Spleen (tissue), 11 donors: Measurements from ENCODE around the gene PDK4. TPM values are rescaled to one million over a fixed set of nuclear protein-coding genes. Genes with fewer than 3 reads are reported as not detected.

ENCODE experiments used
- DNase-seq: peaks from one replicate; pipeline ENCODE4 v3.0.0-alpha.2; 2020
- H3K27ac ChIP-seq, 8 donors: fragments of 200-600 bp; sonication (generic) in 7 of 8; 1 replicate in 4 of 8; 2 replicates in 4 of 8; pipeline versions ENCODE4 v1.5.0 to v1.8.0; 2016 to 2021; ENCODE audit warnings: inconsistent platforms in 4 of 8, mild to moderate bottlenecking in 4 of 8, moderate library complexity in 1 of 8
- H3K27me3 ChIP-seq, 7 donors: fragments of 200-600 bp; sonication (generic) in 6 of 7; replicated peaks in 1 of 7; 1 replicate in 4 of 7; 2 replicates in 3 of 7; pipeline versions ENCODE4 v1.5.0 to v1.8.0; 2016 to 2021; ENCODE audit warnings: inconsistent platforms in 3 of 7, mild to moderate bottlenecking in 1 of 7
- H3K36me3 ChIP-seq, 6 donors: fragments of 200-600 bp; sonication (generic) in 5 of 6; 1 replicate in 4 of 6; 2 replicates in 2 of 6; pipeline versions ENCODE4 v1.5.0 to v1.8.0; 2016 to 2021; ENCODE audit warnings: inconsistent platforms in 2 of 6
- H3K4me1 ChIP-seq, 6 donors: fragments of 200-600 bp; sonication (generic) in 5 of 6; 1 replicate in 3 of 6; 2 replicates in 3 of 6; pipeline versions ENCODE4 v1.5.0 to v1.8.0; 2016 to 2021; ENCODE audit warnings: inconsistent platforms in 3 of 6
- H3K4me3 ChIP-seq, 8 donors: fragments of 200-600 bp; sonication (generic) in 7 of 8; 1 replicate in 4 of 8; 2 replicates in 4 of 8; pipeline versions ENCODE4 v1.5.0 to v1.8.0; 2016 to 2021; ENCODE audit warnings: inconsistent platforms in 4 of 8, mild to moderate bottlenecking in 4 of 8, moderate library complexity in 2 of 8
- H3K9me3 ChIP-seq, 8 donors: fragments of 200-600 bp; sonication (generic) in 7 of 8; 1 replicate in 4 of 8; 2 replicates in 4 of 8; pipeline versions ENCODE4 v1.5.0 to v1.8.0; 2016 to 2021; ENCODE audit warnings: inconsistent platforms in 4 of 8
- POLR2A ChIP-seq, 3 donors: fragments of 450-650 bp; IDR thresholded peaks; one replicate each; pipeline ENCODE4 v1.5.1; 2017; ENCODE audit warnings: antibody characterized with exemption in 3 of 3, mild to moderate bottlenecking in 1 of 3
- POLR2AphosphoS5 ChIP-seq, 3 donors: sonication (generic); formaldehyde crosslinking; IDR thresholded peaks; one replicate each; pipeline ENCODE4 v1.5.1; 2017; ENCODE audit warnings: antibody characterized with exemption in 3 of 3
- WGBS, 5 donors: extraction: QIAGEN DNeasy Blood & Tissue Kit in 3 of 5; methylation state at CpG; one replicate each; pipeline versions ENCODE4 v1.1.5 to v1.1.7; 2013 to 2018; 5-methylcytosine and 5-hydroxymethylcytosine counted together
- intact Hi-C: fragments of 100-400 bp; cut with DNase I; formaldehyde crosslinking; loops from one replicate; pipeline ENCODE4 v1.15.0; 2023; ENCODE audit warnings: low total_unique reads
- polyA plus RNA-seq, 3 donors: library from polyadenylated mRNA; stranded (reverse); fragments of 200-250 nt; gene quantifications; one replicate each; pipeline ENCODE4 v1.2.1, GENCODE V29; 2013
- total RNA-seq, 7 donors: library from RNA; depleted of rRNA in 3 of 7; stranded (reverse); fragments of >200 nt in 3 of 7; fragmentation: NEBNext Ultra II Directional in 4 of 7; extraction: Animal tissue kit (Norgen Biotek cat#: 25700) in 4 of 7; gene quantifications; one replicate each; pipeline versions ENCODE4 v1.1.0 to v1.2.1, GENCODE V29; 2016 to 2021
- TF ChIP-seq, protein P1 (sequence below), 11 experiments: fragments of 200-600 bp in 7 of 11; fragments of 450-650 bp in 4 of 11; sonication (generic) in 4 of 11; IDR thresholded peaks in 8 of 11; conservative IDR thresholded peaks in 3 of 11; 1 replicate in 7 of 11; 2 replicates in 4 of 11; pipeline versions ENCODE4 v1.4.0 to v1.8.0; 2016 to 2021; ENCODE audit warnings: antibody characterized with exemption in 11 of 11, inconsistent platforms in 4 of 11, mild to moderate bottlenecking in 1 of 11
- donor health status: healthy with polysubstance abuse.
- donor health status: DM: no; HTN: no; CAD: no; lungs with moderate emphysema.
- donor health status: DM: no; HTN: no; CAD: no.
- donor health status: Bipolar disorder and iron deficiency.
- donor health status: healthy.
- donor health status: DM: no; HTN: no; CAD: no.
- donor health status: DM: yes; HTN: yes; CAD: no.

PDK4 gene
- total and polyA plus RNA-seq, 10 donors, result 21.1 to 1,055 (median 167) TPM

DNA sequence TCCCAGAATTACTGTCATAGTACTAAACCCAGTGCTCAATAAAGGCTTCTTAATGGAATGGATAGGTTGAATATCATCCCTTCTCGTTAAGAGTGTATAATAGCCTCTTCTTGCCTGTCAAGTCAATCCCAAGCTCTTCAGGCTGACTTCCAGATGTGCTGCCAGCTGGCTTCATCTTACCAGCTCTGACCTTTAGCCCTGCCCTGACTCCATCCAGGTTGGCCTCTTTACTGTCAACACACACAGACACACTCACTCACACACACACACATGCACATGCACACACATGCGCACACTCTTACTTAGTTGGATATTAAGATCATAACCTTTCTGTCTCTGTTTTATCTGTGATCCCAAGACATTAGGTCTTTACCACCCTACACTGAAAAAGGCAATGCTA lies 61.5 kb downstream of the PDK4 start:
- WGBS, 5 donors, result 66 to 86% (median 75%) methylated on average over 2 of the region's 2 CpGs
- H3K27me3 ChIP-seq, result no peaks in the 10 kb centered on the region
- H3K4me3 ChIP-seq, result no peak overlapping the region
- TF ChIP-seq, protein P1, sequence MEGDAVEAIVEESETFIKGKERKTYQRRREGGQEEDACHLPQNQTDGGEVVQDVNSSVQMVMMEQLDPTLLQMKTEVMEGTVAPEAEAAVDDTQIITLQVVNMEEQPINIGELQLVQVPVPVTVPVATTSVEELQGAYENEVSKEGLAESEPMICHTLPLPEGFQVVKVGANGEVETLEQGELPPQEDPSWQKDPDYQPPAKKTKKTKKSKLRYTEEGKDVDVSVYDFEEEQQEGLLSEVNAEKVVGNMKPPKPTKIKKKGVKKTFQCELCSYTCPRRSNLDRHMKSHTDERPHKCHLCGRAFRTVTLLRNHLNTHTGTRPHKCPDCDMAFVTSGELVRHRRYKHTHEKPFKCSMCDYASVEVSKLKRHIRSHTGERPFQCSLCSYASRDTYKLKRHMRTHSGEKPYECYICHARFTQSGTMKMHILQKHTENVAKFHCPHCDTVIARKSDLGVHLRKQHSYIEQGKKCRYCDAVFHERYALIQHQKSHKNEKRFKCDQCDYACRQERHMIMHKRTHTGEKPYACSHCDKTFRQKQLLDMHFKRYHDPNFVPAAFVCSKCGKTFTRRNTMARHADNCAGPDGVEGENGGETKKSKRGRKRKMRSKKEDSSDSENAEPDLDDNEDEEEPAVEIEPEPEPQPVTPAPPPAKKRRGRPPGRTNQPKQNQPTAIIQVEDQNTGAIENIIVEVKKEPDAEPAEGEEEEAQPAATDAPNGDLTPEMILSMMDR (IDR thresholded peaks at IDR 0.05 in 8 of 11, conservative IDR thresholded peaks at IDR 0.05 in 3 of 11), result no peak
- TF ChIP-seq POLR2A (IDR thresholded peaks at IDR 0.05) (no peak), POLR2AphosphoS5 (IDR thresholded peaks at IDR 0.05) (no peak)
- intact Hi-C loops, result no loop called here
- H3K4me1 ChIP-seq, result no peaks in the 10 kb centered on the region
- DNase-seq, result no peak
- H3K9me3 ChIP-seq, result no peaks in the 10 kb centered on the region
- H3K36me3 ChIP-seq, result no peaks in the 10 kb centered on the region
- no peak overlapping the region for H3K27ac ChIP-seq

Other genes starting within 250 kb of the PDK4 start
- 1 to 10 TPM in 3 of 7 donors, under 1 TPM in 2, not detected in 2; 0.60 to 2.1 (median 1.5) TPM for gene PON3, start 200.1 kb downstream of the PDK4 start, total RNA-seq
- gene PON3, start 200.1 kb downstream of the PDK4 start, polyA plus RNA-seq, result under 1 TPM; 0.20 to 0.61 (median 0.42) TPM
- gene PON2, start 161.5 kb downstream of the PDK4 start, total RNA-seq, result 10 to 100 TPM; 16.0 to 56.8 (median 33.5) TPM
- gene PON2, start 161.5 kb downstream of the PDK4 start, polyA plus RNA-seq, result 10 to 100 TPM in 2 of 3 donors, 1 to 10 TPM in 1; 7.6 to 17.6 (median 14.2) TPM
- not detected for gene ASB4, start 110.6 kb downstream of the PDK4 start, total RNA-seq
- under 1 TPM in 1 of 3 donors, not detected in 2; 0.03 TPM for gene ASB4, start 110.6 kb downstream of the PDK4 start, polyA plus RNA-seq
- gene DYNC1I1, start 176.0 kb upstream of the PDK4 start, total RNA-seq, result 1 to 10 TPM in 4 of 7 donors, under 1 TPM in 3; 0.81 to 7.5 (median 1.5) TPM
- under 1 TPM; 0.21 to 0.65 (median 0.29) TPM for gene DYNC1I1, start 176.0 kb upstream of the PDK4 start, polyA plus RNA-seq